SU-DHL-6 (cell line): ENCODE measurements around the gene CDH16.

ENCODE experiments used
- H2AFZ ChIP-seq: fragments of 200-600 bp; sonication (generic); 2 replicates; pipeline ENCODE4 v1.6.1; 2014; ENCODE audit warnings: low read depth, mild to moderate bottlenecking, moderate library complexity, mixed read lengths, antibody characterized with exemption, low read length; ENCODE audit not compliant: severe bottlenecking
- H3F3A ChIP-seq: fragments of 200-600 bp; shearing (Covaris generic); 2 replicates; pipeline ENCODE4 v1.6.0; 2016; ENCODE audit warnings: antibody characterized with exemption, mild to moderate bottlenecking; ENCODE audit not compliant: insufficient read depth
- H3K27ac ChIP-seq: fragments of 200-600 bp; sonication (generic); 2 replicates; pipeline ENCODE4 v1.5.1; 2016; ENCODE audit warnings: low read depth, mild to moderate bottlenecking, low read length, moderate library complexity, mixed read lengths
- H3K27me3 ChIP-seq: fragments of 200-600 bp; sonication (generic), shearing (Covaris generic); 2 replicates; pipeline ENCODE4 v1.6.0; 2014; ENCODE audit warnings: mild to moderate bottlenecking, low read length
- H3K36me3 ChIP-seq: fragments of 200-600 bp; sonication (generic); 2 replicates; pipeline ENCODE4 v1.6.1; 2014; ENCODE audit warnings: mild to moderate bottlenecking, low read length, mixed read lengths
- H3K4me2 ChIP-seq: fragments of 300-600, 200-600 bp; shearing (Covaris generic), sonication (generic); 2 replicates; pipeline ENCODE4 v1.6.0; 2014; ENCODE audit warnings: low read length, low read depth, mild to moderate bottlenecking; ENCODE audit not compliant: poor library complexity, severe bottlenecking
- H3K4me3 ChIP-seq: fragments of 200-600 bp; sonication (generic); 2 replicates; pipeline ENCODE4 v1.5.1; 2014; ENCODE audit warnings: antibody characterized with exemption, low read length, mild to moderate bottlenecking, mixed read lengths; ENCODE audit not compliant: insufficient read depth, poor library complexity, severe bottlenecking
- H3K79me2 ChIP-seq: fragments of 200-600 bp; sonication (generic); 2 replicates; pipeline ENCODE4 v1.6.1; 2014; ENCODE audit warnings: mild to moderate bottlenecking, low read length, moderate library complexity; ENCODE audit not compliant: insufficient read depth
- H3K9ac ChIP-seq: fragments of 200-600 bp; sonication (generic); 2 replicates; pipeline ENCODE4 v1.7.0; 2014; ENCODE audit warnings: mild to moderate bottlenecking, low read length
- H3K9me2 ChIP-seq: fragments of 200-600 bp; sonication (generic); replicated peaks from 2 replicates; pipeline ENCODE4 v1.6.1; 2014; ENCODE audit warnings: low read length; ENCODE audit not compliant: insufficient read depth
- H3K9me3 ChIP-seq: fragments of 200-600 bp; sonication (generic); 2 replicates; pipeline ENCODE4 v1.6.1; 2014; ENCODE audit warnings: low read length, mixed read lengths; ENCODE audit not compliant: insufficient read depth
- H4K20me1 ChIP-seq: fragments of 200-600 bp; sonication (generic); 2 replicates; pipeline ENCODE4 v1.6.1; 2014; ENCODE audit warnings: low read depth, mild to moderate bottlenecking, antibody characterized with exemption, low read length, moderate library complexity, mixed read lengths
- CTCF ChIP-seq: fragments of 200-600 bp; sonication (generic); IDR thresholded peaks from one replicate; pipeline ENCODE4 v1.5.1; 2017; ENCODE audit warnings: antibody characterized with exemption, mild to moderate bottlenecking, low read length, moderate library complexity; ENCODE audit not compliant: insufficient read depth, poor library complexity, severe bottlenecking
- EZH2phosphoT487 ChIP-seq: fragments of 200-600 bp; sonication (generic), shearing (Covaris generic); conservative IDR thresholded peaks from 2 replicates; pipeline ENCODE4 v1.6.1; 2018; ENCODE audit warnings: mild to moderate bottlenecking, antibody characterized with exemption, low read length, moderate library complexity, mixed read lengths

Gene CDH16

GRCh38 chr16:66905633-66906539 lies 12.8 kb downstream of the CDH16 start:
- H3F3A ChIP-seq, result no peaks in the 10 kb centered on the region
- no peaks in the 10 kb centered on the region for H3K9me3 ChIP-seq
- no peak overlapping the region for H3K9ac ChIP-seq
- no peak overlapping the region for H3K27ac ChIP-seq
- no peaks in the 10 kb centered on the region for H3K9me2 ChIP-seq
- no peak overlapping the region for H3K4me2 ChIP-seq
- H3K36me3 ChIP-seq, result no peaks in the 10 kb centered on the region
- H3K4me3 ChIP-seq, result no peak overlapping the region
- H3K27me3 ChIP-seq, result no peaks in the 10 kb centered on the region
- no peaks in the 10 kb centered on the region for H3K79me2 ChIP-seq
- H2AFZ ChIP-seq, result no peak overlapping the region
- no peak for TF ChIP-seq EZH2phosphoT487
- no peak for TF ChIP-seq CTCF
- no peaks in the 10 kb centered on the region for H4K20me1 ChIP-seq

DNA sequence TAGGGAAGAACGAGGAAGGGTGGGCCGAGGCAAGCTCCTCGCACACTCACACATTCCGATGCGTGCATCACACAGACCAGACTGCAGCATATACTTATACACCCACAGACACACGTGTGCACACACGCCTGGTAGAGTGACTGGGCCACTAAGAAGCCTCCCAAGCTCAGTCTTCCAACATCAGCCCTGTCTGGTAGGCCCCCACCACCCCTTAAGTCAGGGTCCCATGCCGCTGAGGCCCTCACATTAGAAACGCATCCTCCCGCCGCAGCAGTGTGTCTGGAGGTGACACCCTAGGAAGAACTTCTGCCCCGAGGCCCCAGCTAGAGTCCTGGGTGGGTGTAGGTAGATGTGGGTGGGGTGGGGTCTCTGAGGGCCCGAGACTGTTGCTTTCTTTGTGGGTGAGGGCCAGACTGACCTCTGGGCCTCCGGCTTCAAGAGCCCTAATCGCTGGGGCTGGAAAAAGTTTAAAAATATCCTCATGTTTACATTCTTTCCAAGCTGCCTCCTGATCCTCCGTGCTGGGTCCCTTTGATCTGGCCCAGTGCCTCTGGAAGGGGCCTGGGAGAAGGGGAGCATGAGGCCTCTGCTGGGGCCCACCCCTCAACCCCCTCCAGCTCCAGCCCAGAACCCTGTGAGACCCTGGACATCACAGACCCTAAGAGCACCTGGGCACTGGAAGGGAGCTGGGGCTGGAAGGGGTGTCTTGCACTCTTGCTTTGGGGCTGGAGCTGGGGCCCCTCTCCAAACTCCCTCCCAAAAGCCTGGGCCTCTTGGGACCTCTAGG lies 13.6 kb downstream of the CDH16 start:
- Histone ChIP-seq H3K4me3 (no peak overlapping the region), H3K79me2 (no peaks in the 10 kb centered on the region), H2AFZ (no peak overlapping the region), H3K4me2 (no peak overlapping the region), H3F3A (no peaks in the 10 kb centered on the region), H4K20me1 (no peaks in the 10 kb centered on the region), H3K36me3 (no peaks in the 10 kb centered on the region), H3K27ac (no peak overlapping the region), H3K27me3 (no peaks in the 10 kb centered on the region), H3K9me3 (no peaks in the 10 kb centered on the region), H3K9ac (no peak overlapping the region), H3K9me2 (no peaks in the 10 kb centered on the region)
- TF ChIP-seq EZH2phosphoT487, result no peak

- no peak overlapping the region for H2AFZ ChIP-seq
- H3K9ac ChIP-seq, result no peak overlapping the region
- H3K27ac ChIP-seq, result no peak overlapping the region
- H3K27me3 ChIP-seq, result no peaks in the 10 kb centered on the region
- H3K79me2 ChIP-seq, result no peaks in the 10 kb centered on the region
- H3K9me3 ChIP-seq, result no peaks in the 10 kb centered on the region
- no peaks in the 10 kb centered on the region for H3K9me2 ChIP-seq
- no peaks in the 10 kb centered on the region for H3K36me3 ChIP-seq
- H4K20me1 ChIP-seq, result no peaks in the 10 kb centered on the region
- TF ChIP-seq CTCF, result no peak
- no peak for TF ChIP-seq EZH2phosphoT487
- H3K4me3 ChIP-seq, result no peak overlapping the region
- no peak overlapping the region for H3K4me2 ChIP-seq
- no peaks in the 10 kb centered on the region for H3F3A ChIP-seq
These were observed 14.2 kb downstream of the CDH16 start for GRCh38 chr16:66904428-66904845.
